ENCODE data around the gene UCP3. TPM values are rescaled to one million over a fixed set of nuclear protein-coding genes. Genes with fewer than 3 reads are reported as not detected.

UCP3 gene
- total and polyA plus RNA-seq, 2 donors (not counting 1 experiment from before 2014, with no cell fraction given) = 8.9 to 11.0 TPM

- H3K27ac Mint-ChIP-seq = peak overlapping the region; percentile 89
- peaks cover 97% of the 10 kb centered on the region for H3K4me1 Mint-ChIP-seq
- no peak overlapping the region for H3K4me3 ChIP-seq (ENCODE audit: control extremely low read depth in 1 of 5, extremely low read depth in 1 of 5, insufficient read depth in 1 of 5, low read depth in 2 of 5, low read length in 4 of 5)
- no peaks in the 10 kb centered on the region for H3K27me3 Mint-ChIP-seq
- H4K20me1 ChIP-seq (ENCODE audit: control insufficient read depth, insufficient read depth, low read length, poor library complexity, severe bottlenecking) = peaks cover 69% of the 10 kb centered on the region
- H3K4me2 ChIP-seq (replicated peaks; ENCODE audit: low read depth, low read length, poor library complexity, severe bottlenecking) = peak overlapping the region; percentile 96
- POLR2A ChIA-PET = interaction anchor here (0.7 to 8.8 kb wide), 2 partner anchors 6 to 15 kb away, joined by 3 to 155 read pairs; no protein-coding TSS in a partner anchor
- no peak overlapping the region for H2AFZ ChIP-seq (ENCODE audit: insufficient read depth, low read depth, low read length, poor library complexity, severe bottlenecking)
- ATAC-seq (ENCODE audit: low read depth) (no peak), DNase-seq (no peak)
- CTCF ChIA-PET = interaction anchor here (0.6 to 1.7 kb wide), 6 partner anchors 12 to 59 kb away, joined by 3 to 5 read pairs (median 4); no protein-coding TSS in a partner anchor
- H3K4me1 ChIP-seq (ENCODE audit: control insufficient read depth in 2 of 2, insufficient read depth in 2 of 2, low read length in 2 of 2) = peaks cover 91 to 97% of the 10 kb centered on the region in 2 donors
- no peaks in the 10 kb centered on the region for H3K27me3 ChIP-seq (replicated peaks in 1 of 4; ENCODE audit: control extremely low read depth in 1 of 4, control insufficient read depth in 3 of 4, insufficient read depth in 4 of 4, low read length in 3 of 4)
- no peak overlapping the region for H3K9ac ChIP-seq (ENCODE audit: low read length)
- H3K4me3 Mint-ChIP-seq = peak overlapping the region; percentile 32
- H3K79me2 ChIP-seq (ENCODE audit: control insufficient read depth, insufficient read depth, low read length) = peaks cover 47% of the 10 kb centered on the region
- WGBS (ENCODE audit: insufficient coverage) = 96% methylated on average over 13 of the region's 14 CpGs
- H3K36me3 ChIP-seq (replicated peaks in 1 of 2; ENCODE audit: control extremely low read depth in 1 of 2, control insufficient read depth in 1 of 2, extremely low read depth in 1 of 2, insufficient read depth in 2 of 2, low read length in 1 of 2) = peaks cover 26 to 74% of the 10 kb centered on the region in 2 experiments
- no peaks in the 10 kb centered on the region for H3K9me3 Mint-ChIP-seq (ENCODE audit: insufficient read depth)
- TF ChIP-seq EZH2 (IDR thresholded peaks at IDR 0.05; ENCODE audit: borderline replicate concordance, insufficient read depth, low read depth, low read length, poor library complexity, severe bottlenecking) = no peak
- TF ChIP-seq CTCF (IDR thresholded peaks at IDR 0.05) = no peak
- peak overlapping the region; percentile 94 to 99 for H3K27ac ChIP-seq (ENCODE audit: low read length in 2 of 2)
- H3K9me3 ChIP-seq (ENCODE audit: control extremely low read depth in 1 of 3, control insufficient read depth in 2 of 3, insufficient read depth in 1 of 3, low read length in 2 of 3) = no peaks in the 10 kb centered on the region
- intact Hi-C loops (cut with micrococcal nuclease) = no loop called here
Measured at GRCh38 chr11:73976451-73977151, 32.3 kb downstream of the UCP3 start.

GRCh38 chr11:73975479-73975757 is 33.5 kb downstream of the UCP3 start:
- POLR2A ChIA-PET = interaction anchor here (0.6 to 9.4 kb wide), 2 partner anchors 6 to 18 kb away, joined by 5 to 155 read pairs; partner anchors contain the start of gene UCP2
- H3K4me3 ChIP-seq (ENCODE audit: control extremely low read depth in 1 of 5, extremely low read depth in 1 of 5, insufficient read depth in 1 of 5, low read depth in 2 of 5, low read length in 4 of 5) = no peak overlapping the region
- no peaks in the 10 kb centered on the region for H3K9me3 ChIP-seq (ENCODE audit: control extremely low read depth in 1 of 3, control insufficient read depth in 2 of 3, insufficient read depth in 1 of 3, low read length in 2 of 3)
- no peak overlapping the region for H2AFZ ChIP-seq (ENCODE audit: insufficient read depth, low read depth, low read length, poor library complexity, severe bottlenecking)
- peaks cover 64% of the 10 kb centered on the region for H4K20me1 ChIP-seq (ENCODE audit: control insufficient read depth, insufficient read depth, low read length, poor library complexity, severe bottlenecking)
- ATAC-seq (ENCODE audit: low read depth) (no peak), DNase-seq (no peak)
- H3K4me1 Mint-ChIP-seq = peaks cover 97% of the 10 kb centered on the region
- H3K4me1 ChIP-seq (ENCODE audit: control insufficient read depth in 2 of 2, insufficient read depth in 2 of 2, low read length in 2 of 2) = peaks cover 95 to 98% of the 10 kb centered on the region in 2 donors
- CTCF ChIA-PET = interaction anchor here (1.4 kb wide), 1 partner anchor 19 kb away, joined by 4 read pairs; no protein-coding TSS in a partner anchor
- H3K9me3 Mint-ChIP-seq (ENCODE audit: insufficient read depth) = no peaks in the 10 kb centered on the region
- H3K27ac ChIP-seq (ENCODE audit: low read length in 2 of 2) = peak overlapping the region in 1 of 2 donors; percentile 94
- H3K4me2 ChIP-seq (replicated peaks; ENCODE audit: low read depth, low read length, poor library complexity, severe bottlenecking) = peak overlapping the region; percentile 60
- peak overlapping the region; percentile 89 for H3K27ac Mint-ChIP-seq
- H3K9ac ChIP-seq (ENCODE audit: low read length) = no peak overlapping the region
- H3K27me3 ChIP-seq (replicated peaks in 1 of 4; ENCODE audit: control extremely low read depth in 1 of 4, control insufficient read depth in 3 of 4, insufficient read depth in 4 of 4, low read length in 3 of 4) = no peaks in the 10 kb centered on the region
- WGBS (ENCODE audit: insufficient coverage) = 92% methylated on average over 6 of the region's 6 CpGs
- TF ChIP-seq EZH2 (IDR thresholded peaks at IDR 0.05; ENCODE audit: borderline replicate concordance, insufficient read depth, low read depth, low read length, poor library complexity, severe bottlenecking) (no peak), CTCF (IDR thresholded peaks at IDR 0.05) (no peak)
- H3K36me3 ChIP-seq (replicated peaks in 1 of 2; ENCODE audit: control extremely low read depth in 1 of 2, control insufficient read depth in 1 of 2, extremely low read depth in 1 of 2, insufficient read depth in 2 of 2, low read length in 1 of 2) = peaks cover 19 to 62% of the 10 kb centered on the region in 2 experiments
- H3K4me3 Mint-ChIP-seq = peak overlapping the region; percentile 33
- H3K79me2 ChIP-seq (ENCODE audit: control insufficient read depth, insufficient read depth, low read length) = peaks cover 35% of the 10 kb centered on the region
- no peaks in the 10 kb centered on the region for H3K27me3 Mint-ChIP-seq
- intact Hi-C loops (cut with micrococcal nuclease) = no loop called here

All from B cell (primary cell).